ENCODE results near the gene PSME3.

Gene PSME3

DNA sequence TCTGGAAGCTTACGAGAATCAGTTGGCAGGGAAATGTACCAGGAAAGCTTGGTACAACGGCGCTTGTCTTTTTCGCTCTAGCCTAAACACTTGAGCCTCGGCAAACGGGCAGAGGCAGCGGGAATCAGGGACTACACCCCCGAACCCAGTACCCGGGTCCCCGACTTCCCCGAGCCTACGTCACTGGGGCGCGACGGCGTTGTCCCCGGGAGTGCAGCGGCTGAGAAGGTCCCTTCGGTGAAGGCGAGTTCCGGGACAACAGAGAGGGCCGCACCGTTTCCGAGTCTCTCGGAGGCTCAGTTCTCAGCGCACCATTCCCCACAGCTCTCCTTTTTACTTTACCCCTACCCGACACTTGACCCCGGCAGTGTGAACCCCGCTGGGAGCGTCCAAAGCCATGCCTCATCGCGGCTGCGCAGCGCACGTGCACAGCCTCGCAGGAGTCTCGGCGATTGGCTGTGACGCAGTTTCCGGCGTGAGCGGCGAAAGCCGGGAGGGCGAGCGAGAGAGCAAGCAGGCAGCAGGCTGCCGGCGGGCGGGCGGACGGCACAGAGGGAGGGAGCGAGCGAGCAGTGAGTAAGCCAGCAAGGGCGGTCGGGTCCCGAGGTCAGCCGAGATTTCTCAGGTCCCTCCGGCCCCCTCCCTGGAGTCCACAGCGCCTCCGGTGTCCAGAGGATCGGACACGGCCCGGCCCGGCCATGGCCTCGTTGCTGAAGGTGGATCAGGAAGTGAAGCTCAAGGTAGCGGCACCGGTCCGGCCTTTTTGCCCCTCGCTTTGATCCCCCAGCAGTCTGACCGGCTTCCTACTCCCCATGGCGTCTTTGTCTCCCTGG, at the start of gene PSME3 (continued):
- TF ChIP-seq, protein P1, sequence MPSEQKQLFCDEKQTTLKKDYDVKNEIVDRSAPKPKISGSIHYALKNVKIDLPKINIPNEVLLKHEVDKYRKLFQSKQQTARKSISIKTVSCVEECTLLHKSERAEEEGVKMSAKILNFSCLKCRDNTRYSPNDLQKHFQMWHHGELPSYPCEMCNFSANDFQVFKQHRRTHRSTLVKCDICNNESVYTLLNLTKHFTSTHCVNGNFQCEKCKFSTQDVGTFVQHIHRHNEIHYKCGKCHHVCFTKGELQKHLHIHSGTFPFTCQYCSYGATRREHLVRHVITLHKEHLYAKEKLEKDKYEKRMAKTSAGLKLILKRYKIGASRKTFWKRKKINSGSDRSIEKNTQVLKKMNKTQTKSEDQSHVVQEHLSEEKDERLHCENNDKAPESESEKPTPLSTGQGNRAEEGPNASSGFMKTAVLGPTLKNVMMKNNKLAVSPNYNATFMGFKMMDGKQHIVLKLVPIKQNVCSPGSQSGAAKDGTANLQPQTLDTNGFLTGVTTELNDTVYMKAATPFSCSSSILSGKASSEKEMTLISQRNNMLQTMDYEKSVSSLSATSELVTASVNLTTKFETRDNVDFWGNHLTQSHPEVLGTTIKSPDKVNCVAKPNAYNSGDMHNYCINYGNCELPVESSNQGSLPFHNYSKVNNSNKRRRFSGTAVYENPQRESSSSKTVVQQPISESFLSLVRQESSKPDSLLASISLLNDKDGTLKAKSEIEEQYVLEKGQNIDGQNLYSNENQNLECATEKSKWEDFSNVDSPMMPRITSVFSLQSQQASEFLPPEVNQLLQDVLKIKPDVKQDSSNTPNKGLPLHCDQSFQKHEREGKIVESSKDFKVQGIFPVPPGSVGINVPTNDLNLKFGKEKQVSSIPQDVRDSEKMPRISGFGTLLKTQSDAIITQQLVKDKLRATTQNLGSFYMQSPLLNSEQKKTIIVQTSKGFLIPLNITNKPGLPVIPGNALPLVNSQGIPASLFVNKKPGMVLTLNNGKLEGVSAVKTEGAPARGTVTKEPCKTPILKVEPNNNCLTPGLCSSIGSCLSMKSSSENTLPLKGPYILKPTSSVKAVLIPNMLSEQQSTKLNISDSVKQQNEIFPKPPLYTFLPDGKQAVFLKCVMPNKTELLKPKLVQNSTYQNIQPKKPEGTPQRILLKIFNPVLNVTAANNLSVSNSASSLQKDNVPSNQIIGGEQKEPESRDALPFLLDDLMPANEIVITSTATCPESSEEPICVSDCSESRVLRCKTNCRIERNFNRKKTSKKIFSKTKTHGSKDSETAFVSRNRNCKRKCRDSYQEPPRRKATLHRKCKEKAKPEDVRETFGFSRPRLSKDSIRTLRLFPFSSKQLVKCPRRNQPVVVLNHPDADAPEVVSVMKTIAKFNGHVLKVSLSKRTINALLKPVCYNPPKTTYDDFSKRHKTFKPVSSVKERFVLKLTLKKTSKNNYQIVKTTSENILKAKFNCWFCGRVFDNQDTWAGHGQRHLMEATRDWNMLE (tag by site-specific recombination; conservative IDR thresholded peaks at IDR 0.05; ENCODE audit: low read depth) = peak; percentile 65; the same call in 1 of the 2 replicates
- TF ChIP-seq MEIS1 (CRISPR knock-in tag; IDR thresholded peaks at IDR 0.05; ENCODE audit: borderline replicate concordance) (no peak), ZNF664 (tag by site-specific recombination; IDR thresholded peaks at IDR 0.05) (no peak; the same call in 1 of the 2 replicates), ZNF747 (tag by site-specific recombination; IDR thresholded peaks at IDR 0.05) (no peak), ZNF335 (tag by site-specific recombination; conservative IDR thresholded peaks at IDR 0.05) (peak; percentile 95), ZNF354C (tag by site-specific recombination; IDR thresholded peaks at IDR 0.05; ENCODE audit: borderline replicate concordance, low read depth) (no peak), ZSCAN23 (tag by site-specific recombination; IDR thresholded peaks at IDR 0.05) (no peak), ZNF610 (tag by site-specific recombination; IDR thresholded peaks at IDR 0.05; ENCODE audit: borderline replicate concordance) (peak; percentile 93; the same call in 1 of the 2 replicates), OVOL3 (tag by site-specific recombination; IDR thresholded peaks at IDR 0.05) (peak; percentile 32; the same call in 1 of the 2 replicates), ZNF48 (tag by site-specific recombination; IDR thresholded peaks at IDR 0.05) (no peak), ZNF654 (tag by site-specific recombination; IDR thresholded peaks at IDR 0.05; ENCODE audit: low read depth) (no peak), ZNF560 (tag by site-specific recombination; IDR thresholded peaks at IDR 0.05; ENCODE audit: borderline replicate concordance) (no peak), ZNF174 (tag by site-specific recombination; IDR thresholded peaks at IDR 0.05) (no peak), ZNF138 (tag by site-specific recombination; IDR thresholded peaks at IDR 0.05; ENCODE audit: borderline replicate concordance) (no peak), HOXA7 (CRISPR knock-in tag; IDR thresholded peaks at IDR 0.05; ENCODE audit: borderline replicate concordance) (no peak), ZNF571 (tag by site-specific recombination; IDR thresholded peaks at IDR 0.05) (no peak), ZNF791 (tag by site-specific recombination; IDR thresholded peaks at IDR 0.05) (no peak), ZEB2 (tag by site-specific recombination; IDR thresholded peaks at IDR 0.05) (peak; percentile 77), ZNF416 (tag by site-specific recombination; IDR thresholded peaks at IDR 0.05) (no peak), ZNF768 (tag by site-specific recombination; IDR thresholded peaks at IDR 0.05) (no peak), ZNF426 (tag by site-specific recombination; IDR thresholded peaks at IDR 0.05) (no peak), ZNF16 (tag by site-specific recombination; IDR thresholded peaks at IDR 0.05; ENCODE audit: low read depth) (no peak), SALL2 (tag by site-specific recombination; IDR thresholded peaks at IDR 0.05; ENCODE audit: borderline replicate concordance) (no peak), ZNF623 (tag by site-specific recombination; IDR thresholded peaks at IDR 0.05) (0 out of 2 replicates have a peak, but pooled peaks have one; percentile 10)
- TF ChIP-seq, protein P2, sequence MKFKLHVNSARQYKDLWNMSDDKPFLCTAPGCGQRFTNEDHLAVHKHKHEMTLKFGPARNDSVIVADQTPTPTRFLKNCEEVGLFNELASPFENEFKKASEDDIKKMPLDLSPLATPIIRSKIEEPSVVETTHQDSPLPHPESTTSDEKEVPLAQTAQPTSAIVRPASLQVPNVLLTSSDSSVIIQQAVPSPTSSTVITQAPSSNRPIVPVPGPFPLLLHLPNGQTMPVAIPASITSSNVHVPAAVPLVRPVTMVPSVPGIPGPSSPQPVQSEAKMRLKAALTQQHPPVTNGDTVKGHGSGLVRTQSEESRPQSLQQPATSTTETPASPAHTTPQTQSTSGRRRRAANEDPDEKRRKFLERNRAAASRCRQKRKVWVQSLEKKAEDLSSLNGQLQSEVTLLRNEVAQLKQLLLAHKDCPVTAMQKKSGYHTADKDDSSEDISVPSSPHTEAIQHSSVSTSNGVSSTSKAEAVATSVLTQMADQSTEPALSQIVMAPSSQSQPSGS (tag by site-specific recombination; IDR thresholded peaks at IDR 0.05; ENCODE audit: low read depth) = 0 out of 2 replicates have a peak, but pooled peaks have one; percentile 4
- TF ChIP-seq, protein P3, sequence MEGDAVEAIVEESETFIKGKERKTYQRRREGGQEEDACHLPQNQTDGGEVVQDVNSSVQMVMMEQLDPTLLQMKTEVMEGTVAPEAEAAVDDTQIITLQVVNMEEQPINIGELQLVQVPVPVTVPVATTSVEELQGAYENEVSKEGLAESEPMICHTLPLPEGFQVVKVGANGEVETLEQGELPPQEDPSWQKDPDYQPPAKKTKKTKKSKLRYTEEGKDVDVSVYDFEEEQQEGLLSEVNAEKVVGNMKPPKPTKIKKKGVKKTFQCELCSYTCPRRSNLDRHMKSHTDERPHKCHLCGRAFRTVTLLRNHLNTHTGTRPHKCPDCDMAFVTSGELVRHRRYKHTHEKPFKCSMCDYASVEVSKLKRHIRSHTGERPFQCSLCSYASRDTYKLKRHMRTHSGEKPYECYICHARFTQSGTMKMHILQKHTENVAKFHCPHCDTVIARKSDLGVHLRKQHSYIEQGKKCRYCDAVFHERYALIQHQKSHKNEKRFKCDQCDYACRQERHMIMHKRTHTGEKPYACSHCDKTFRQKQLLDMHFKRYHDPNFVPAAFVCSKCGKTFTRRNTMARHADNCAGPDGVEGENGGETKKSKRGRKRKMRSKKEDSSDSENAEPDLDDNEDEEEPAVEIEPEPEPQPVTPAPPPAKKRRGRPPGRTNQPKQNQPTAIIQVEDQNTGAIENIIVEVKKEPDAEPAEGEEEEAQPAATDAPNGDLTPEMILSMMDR (tag by site-specific recombination; IDR thresholded peaks at IDR 0.05) = no peak; the same call in 1 of the 2 replicates
- TF ChIP-seq, protein P4, sequence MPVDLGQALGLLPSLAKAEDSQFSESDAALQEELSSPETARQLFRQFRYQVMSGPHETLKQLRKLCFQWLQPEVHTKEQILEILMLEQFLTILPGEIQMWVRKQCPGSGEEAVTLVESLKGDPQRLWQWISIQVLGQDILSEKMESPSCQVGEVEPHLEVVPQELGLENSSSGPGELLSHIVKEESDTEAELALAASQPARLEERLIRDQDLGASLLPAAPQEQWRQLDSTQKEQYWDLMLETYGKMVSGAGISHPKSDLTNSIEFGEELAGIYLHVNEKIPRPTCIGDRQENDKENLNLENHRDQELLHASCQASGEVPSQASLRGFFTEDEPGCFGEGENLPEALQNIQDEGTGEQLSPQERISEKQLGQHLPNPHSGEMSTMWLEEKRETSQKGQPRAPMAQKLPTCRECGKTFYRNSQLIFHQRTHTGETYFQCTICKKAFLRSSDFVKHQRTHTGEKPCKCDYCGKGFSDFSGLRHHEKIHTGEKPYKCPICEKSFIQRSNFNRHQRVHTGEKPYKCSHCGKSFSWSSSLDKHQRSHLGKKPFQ (tag by site-specific recombination; IDR thresholded peaks at IDR 0.05) = peak; percentile 95
- TF ChIP-seq, protein P5, sequence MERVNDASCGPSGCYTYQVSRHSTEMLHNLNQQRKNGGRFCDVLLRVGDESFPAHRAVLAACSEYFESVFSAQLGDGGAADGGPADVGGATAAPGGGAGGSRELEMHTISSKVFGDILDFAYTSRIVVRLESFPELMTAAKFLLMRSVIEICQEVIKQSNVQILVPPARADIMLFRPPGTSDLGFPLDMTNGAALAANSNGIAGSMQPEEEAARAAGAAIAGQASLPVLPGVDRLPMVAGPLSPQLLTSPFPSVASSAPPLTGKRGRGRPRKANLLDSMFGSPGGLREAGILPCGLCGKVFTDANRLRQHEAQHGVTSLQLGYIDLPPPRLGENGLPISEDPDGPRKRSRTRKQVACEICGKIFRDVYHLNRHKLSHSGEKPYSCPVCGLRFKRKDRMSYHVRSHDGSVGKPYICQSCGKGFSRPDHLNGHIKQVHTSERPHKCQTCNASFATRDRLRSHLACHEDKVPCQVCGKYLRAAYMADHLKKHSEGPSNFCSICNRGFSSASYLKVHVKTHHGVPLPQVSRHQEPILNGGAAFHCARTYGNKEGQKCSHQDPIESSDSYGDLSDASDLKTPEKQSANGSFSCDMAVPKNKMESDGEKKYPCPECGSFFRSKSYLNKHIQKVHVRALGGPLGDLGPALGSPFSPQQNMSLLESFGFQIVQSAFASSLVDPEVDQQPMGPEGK (tag by site-specific recombination; IDR thresholded peaks at IDR 0.05) = no peak; the same call in none of the 2 replicates
